ENCODE results near the gene WNT4.

- no peak for TF ChIP-seq CTCF (IDR thresholded peaks at IDR 0.05)
- TF ChIP-seq POLR2AphosphoS5 (IDR thresholded peaks at IDR 0.05; ENCODE audit: low read depth, low read length), result no peak
Measured at GRCh38 chr1:22102746-22103145, 40.2 kb downstream of the WNT4 start.
